ENCODE data around the gene CHRNA5. TPM values are rescaled to one million over a fixed set of nuclear protein-coding genes. Genes with fewer than 3 reads are reported as not detected.
"Not testable (repeated sequence)": the region's sequence is repeated elsewhere in the genome, so short reads cannot be mapped to it uniquely, and the experiment has no call there.

Gene CHRNA5
- total RNA-seq, 1 donor from 2014 or later, result 7.6 TPM

DNA sequence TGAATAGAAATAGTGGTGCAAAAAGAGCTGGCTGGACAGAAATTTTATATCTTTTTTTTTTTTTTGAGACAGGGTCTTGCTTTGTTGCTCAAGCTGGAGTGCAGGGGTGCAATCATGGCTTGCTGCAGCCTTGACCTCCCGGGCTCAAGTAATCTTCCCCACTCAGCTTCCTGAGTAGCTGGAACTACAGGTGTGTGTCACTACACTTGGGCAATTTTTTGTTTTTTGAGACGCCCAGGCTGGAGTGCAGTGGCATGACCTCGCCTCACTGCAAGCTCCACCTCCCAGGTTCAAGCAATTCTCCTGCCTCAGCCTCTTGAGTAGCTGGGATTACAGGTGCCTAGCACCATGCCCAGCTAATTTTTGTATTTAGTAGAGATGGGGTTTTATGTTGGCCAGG lies 33.0 kb downstream of the CHRNA5 start:
- Mint-ChIP-seq H3K36me3 (peaks cover 6% of the 10 kb centered on the region), H3K4me3 (no peak overlapping the region), H3K27ac (no peak overlapping the region), H3K9me3 (peaks cover 3% of the 10 kb centered on the region), H3K4me1 (no peaks in the 10 kb centered on the region), H3K27me3 (ENCODE audit: low read depth) (no peaks in the 10 kb centered on the region)
- no peak for DNase-seq (ENCODE audit: low spot score in 2 of 2, unreplicated experiment in 2 of 2)
- no peak for TF ChIP-seq CTCF (IDR thresholded peaks at IDR 0.05; ENCODE audit: unreplicated experiment)

DNA sequence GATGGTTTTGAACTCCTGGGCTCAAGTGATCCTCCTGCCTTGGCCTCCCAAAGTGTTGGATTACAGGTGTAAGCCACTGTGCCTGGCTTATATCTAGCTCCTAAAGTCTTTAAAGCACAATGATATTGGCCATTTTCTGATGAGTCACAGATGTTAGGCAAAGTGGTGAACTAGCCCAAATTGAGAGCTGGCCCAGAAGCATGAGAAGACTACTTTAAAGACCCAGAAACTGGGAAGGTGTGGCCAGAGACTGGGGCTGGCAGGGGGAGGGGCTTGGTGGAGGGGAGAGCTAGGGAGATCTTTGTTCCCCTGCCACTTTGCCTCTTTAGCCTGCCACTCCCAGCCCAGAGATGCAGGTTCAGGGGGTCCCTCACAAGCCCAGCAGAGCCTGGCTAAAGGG lies 33.9 kb downstream of the CHRNA5 start:
- Mint-ChIP-seq H3K27ac (no peak overlapping the region), H3K27me3 (ENCODE audit: low read depth) (peaks cover under 1% of the 10 kb centered on the region), H3K36me3 (peaks cover 6% of the 10 kb centered on the region), H3K9me3 (peaks cover 3% of the 10 kb centered on the region), H3K4me1 (no peaks in the 10 kb centered on the region), H3K4me3 (no peak overlapping the region)
- no peak for DNase-seq (ENCODE audit: low spot score in 2 of 2, unreplicated experiment in 2 of 2)
- TF ChIP-seq CTCF (IDR thresholded peaks at IDR 0.05; ENCODE audit: unreplicated experiment), result no peak

DNA sequence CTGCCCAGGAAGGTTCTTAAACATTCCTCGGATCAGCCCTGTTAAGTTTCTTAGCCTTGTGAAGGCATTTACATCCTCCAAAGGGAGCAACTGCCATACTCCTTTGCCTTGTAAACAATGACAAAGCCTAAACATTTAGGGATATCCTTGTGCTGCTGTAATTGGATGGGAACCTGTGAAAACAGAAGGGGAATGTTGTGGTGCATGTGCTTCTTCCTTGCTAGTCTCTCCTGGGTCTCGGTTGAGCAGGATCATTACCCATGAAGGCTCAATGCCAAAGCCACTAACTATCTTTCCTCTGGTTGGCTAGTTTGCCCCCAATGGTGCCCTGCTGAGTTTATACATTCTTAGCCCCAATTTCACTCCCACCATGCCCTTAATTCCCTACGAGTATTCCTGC lies 38.1 kb downstream of the CHRNA5 start:
- Mint-ChIP-seq H3K36me3 (peaks cover 6% of the 10 kb centered on the region), H3K9me3 (peaks cover 3% of the 10 kb centered on the region), H3K4me3 (no peak overlapping the region), H3K27ac (no peak overlapping the region), H3K4me1 (no peaks in the 10 kb centered on the region), H3K27me3 (ENCODE audit: low read depth) (peaks cover 18% of the 10 kb centered on the region)
- no peak for DNase-seq (ENCODE audit: low spot score in 2 of 2, unreplicated experiment in 2 of 2)
- no peak for TF ChIP-seq CTCF (IDR thresholded peaks at IDR 0.05; ENCODE audit: unreplicated experiment)

DNA sequence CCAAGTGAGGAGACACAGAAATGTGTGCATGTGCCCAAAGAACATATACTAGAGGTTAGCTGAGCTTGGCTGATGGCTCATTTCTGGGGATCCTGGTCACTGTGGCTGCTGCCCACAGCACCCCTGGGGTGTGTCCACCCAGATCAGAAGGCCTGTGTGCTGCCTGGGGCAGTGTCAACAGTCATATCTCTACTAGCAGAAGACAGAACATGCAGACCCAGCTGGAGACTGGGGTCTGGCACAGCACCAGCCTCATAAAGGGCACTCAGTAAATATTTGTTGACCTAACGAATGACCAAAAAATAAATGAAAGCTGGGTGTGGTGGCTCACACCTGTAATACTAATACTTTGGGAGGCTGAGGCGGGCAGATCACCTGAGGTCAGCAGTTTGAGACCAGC lies 39.1 kb downstream of the CHRNA5 start:
- Mint-ChIP-seq H3K36me3 (peaks cover 6% of the 10 kb centered on the region), H3K27me3 (ENCODE audit: low read depth) (peaks cover 19% of the 10 kb centered on the region), H3K9me3 (peaks cover 3% of the 10 kb centered on the region), H3K27ac (no peak overlapping the region), H3K4me1 (no peaks in the 10 kb centered on the region), H3K4me3 (no peak overlapping the region)
- no peak for TF ChIP-seq CTCF (IDR thresholded peaks at IDR 0.05; ENCODE audit: unreplicated experiment)
- no peak for DNase-seq (ENCODE audit: low spot score in 2 of 2, unreplicated experiment in 2 of 2)

DNA sequence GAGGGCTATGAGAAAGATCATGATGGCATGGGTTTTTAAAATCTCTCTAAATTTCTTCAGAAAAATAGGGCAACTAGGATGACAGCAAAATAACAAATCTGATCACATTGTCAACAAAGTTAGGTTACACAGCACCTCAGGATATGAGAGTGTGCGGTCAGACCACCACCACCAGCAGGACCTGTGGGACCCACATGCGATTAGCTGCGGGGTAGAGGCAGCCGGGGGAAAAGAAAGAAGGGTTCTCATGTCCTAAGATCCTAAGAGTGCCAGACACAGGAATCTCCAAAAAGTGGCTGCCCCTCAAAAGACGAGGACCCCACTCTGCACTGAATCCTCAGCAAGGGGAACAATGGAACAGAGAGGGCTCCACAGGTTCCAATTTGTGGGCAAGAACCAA lies 39.9 kb downstream of the CHRNA5 start:
- Mint-ChIP-seq H3K9me3 (peaks cover 11% of the 10 kb centered on the region), H3K4me1 (no peaks in the 10 kb centered on the region)
- no peak for TF ChIP-seq CTCF (IDR thresholded peaks at IDR 0.05; ENCODE audit: unreplicated experiment)

GRCh38 chr15:78605680-78606079 lies 40.4 kb downstream of the CHRNA5 start:
- Mint-ChIP-seq H3K27ac (no peak overlapping the region), H3K4me3 (no peak overlapping the region), H3K36me3 (peaks cover 6% of the 10 kb centered on the region), H3K27me3 (ENCODE audit: low read depth) (peaks cover 24% of the 10 kb centered on the region), H3K4me1 (no peaks in the 10 kb centered on the region), H3K9me3 (peaks cover 12% of the 10 kb centered on the region)
- DNase-seq (ENCODE audit: low spot score in 2 of 2, unreplicated experiment in 2 of 2), result no peak
- TF ChIP-seq CTCF (IDR thresholded peaks at IDR 0.05; ENCODE audit: unreplicated experiment), result no peak

More for the DNA sequence above, 39.9 kb downstream of the CHRNA5 start:
- Mint-ChIP-seq H3K4me3 (no peak overlapping the region), H3K27ac (no peak overlapping the region), H3K27me3 (ENCODE audit: low read depth) (peaks cover 22% of the 10 kb centered on the region), H3K36me3 (peaks cover 6% of the 10 kb centered on the region)
- DNase-seq (ENCODE audit: low spot score in 2 of 2, unreplicated experiment in 2 of 2), result no peak

- not testable (repeated sequence) for H3K4me1 Mint-ChIP-seq
These were observed 44.2 kb downstream of the CHRNA5 start for GRCh38 chr15:78609551-78609950.

More at GRCh38 chr15:78609551-78609950, 44.2 kb downstream of the CHRNA5 start:
- H3K27me3 Mint-ChIP-seq (ENCODE audit: low read depth), result peaks cover 21% of the 10 kb centered on the region
- not testable (repeated sequence) for H3K36me3 Mint-ChIP-seq; H3K9me3 Mint-ChIP-seq; H3K4me3 Mint-ChIP-seq; H3K27ac Mint-ChIP-seq; DNase-seq (ENCODE audit: low spot score in 2 of 2, unreplicated experiment in 2 of 2)

Data from mesothelial cell of epicardium (in vitro differentiated cells).